Ishikawa (cell line): Measurements from ENCODE around the gene SKP1.

Experiments used
- CEBPB ChIP-seq: IDR thresholded peaks from 2 replicates; pipeline ENCODE4 v1.6.1; 2012
- CREB1 ChIP-seq: IDR thresholded peaks from 2 replicates; pipeline ENCODE4 v1.6.1; 2012; ENCODE audit warnings: low read depth
- EGR1 ChIP-seq: IDR thresholded peaks from 2 replicates; pipeline ENCODE4 v1.6.1; 2012
- EP300 ChIP-seq: IDR thresholded peaks from 2 replicates; pipeline ENCODE4 v1.6.1; 2012; ENCODE audit warnings: borderline replicate concordance
- FOXM1 ChIP-seq: IDR thresholded peaks from 2 replicates; pipeline ENCODE4 v1.6.1; 2012; ENCODE audit warnings: low read depth, borderline replicate concordance
- MAX ChIP-seq: IDR thresholded peaks from 2 replicates; pipeline ENCODE4 v1.6.1; 2012
- NFIC ChIP-seq: IDR thresholded peaks from 2 replicates; pipeline ENCODE4 v1.6.1; 2012
- RAD21 ChIP-seq: IDR thresholded peaks from 2 replicates; pipeline ENCODE4 v1.6.1; 2012; ENCODE audit warnings: low read depth
- REST ChIP-seq: IDR thresholded peaks from 2 replicates; pipeline ENCODE4 v1.6.1; 2012; ENCODE audit warnings: low read depth, mild to moderate bottlenecking
- TAF1 ChIP-seq: IDR thresholded peaks from 2 replicates; pipeline ENCODE4 v1.6.1; 2012; ENCODE audit warnings: low read depth, mild to moderate bottlenecking
- TCF12 ChIP-seq: IDR thresholded peaks from 2 replicates; pipeline ENCODE4 v1.6.1; 2012; ENCODE audit warnings: low read depth
- TEAD4 ChIP-seq: IDR thresholded peaks from 2 replicates; pipeline ENCODE4 v1.6.1; 2012
- USF1 ChIP-seq: IDR thresholded peaks from 2 replicates; pipeline ENCODE4 v1.6.1; 2012
- YY1 ChIP-seq: IDR thresholded peaks from 2 replicates; pipeline ENCODE4 v1.6.1; 2012; ENCODE audit warnings: low read depth
- ZBTB7A ChIP-seq: IDR thresholded peaks from 2 replicates; pipeline ENCODE4 v1.6.1; 2012; ENCODE audit warnings: low read depth

Gene SKP1

GRCh38 chr5:134115806-134116175 lies 61.0 kb downstream of the SKP1 start:
- TF ChIP-seq CEBPB (no peak), EGR1 (no peak), RAD21 (no peak), TEAD4 (no peak)

- TF ChIP-seq MAX (0 out of 2 replicates have a peak, but pooled peaks have one; percentile 28), TAF1 (no peak)
Observed at GRCh38 chr5:134114886-134115805, 61.6 kb downstream of the SKP1 start.

GRCh38 chr5:134113902-134114875 lies 62.6 kb downstream of the SKP1 start, which contains the start of gene TCF7:
Gene TCF7 (plus strand): TSS chr5:134114681. CDS start chr5:134114907, 226 bp downstream.
- TF ChIP-seq MAX (no peak), EGR1 (no peak), NFIC (no peak), TEAD4 (no peak), CREB1 (no peak), REST (no peak), ZBTB7A (no peak), YY1 (no peak), TCF12 (no peak), CEBPB (no peak), FOXM1 (no peak), USF1 (no peak), EP300 (no peak), RAD21 (no peak), TAF1 (no peak)

- TF ChIP-seq CEBPB = no peak
- no peak for TF ChIP-seq EP300
- no peak for TF ChIP-seq TAF1
- TF ChIP-seq TCF12 = no peak
- no peak for TF ChIP-seq CREB1
- TF ChIP-seq MAX = no peak
- TF ChIP-seq ZBTB7A = no peak
- TF ChIP-seq REST = no peak
- no peak for TF ChIP-seq USF1
- no peak for TF ChIP-seq YY1
- no peak for TF ChIP-seq TEAD4
- TF ChIP-seq EGR1 = no peak
- TF ChIP-seq NFIC = no peak
- no peak for TF ChIP-seq RAD21
- TF ChIP-seq FOXM1 = no peak
Observed at GRCh38 chr5:134113363-134113889, 63.3 kb downstream of the SKP1 start.

GRCh38 chr5:134112726-134113362 lies 63.9 kb downstream of the SKP1 start:
- TF ChIP-seq TEAD4 = no peak
- no peak for TF ChIP-seq USF1
- no peak for TF ChIP-seq YY1
- no peak for TF ChIP-seq TAF1
- no peak for TF ChIP-seq CEBPB
- TF ChIP-seq NFIC = no peak
- TF ChIP-seq MAX = no peak
- no peak for TF ChIP-seq FOXM1
- no peak for TF ChIP-seq CREB1
- no peak for TF ChIP-seq EP300
- TF ChIP-seq ZBTB7A = no peak
- no peak for TF ChIP-seq EGR1
- no peak for TF ChIP-seq TCF12
- TF ChIP-seq RAD21 = no peak
- no peak for TF ChIP-seq REST
